Kidney (tissue), 14 donors: Measurements from ENCODE around the gene RYR2. TPM values are rescaled to one million over a fixed set of nuclear protein-coding genes. Genes with fewer than 3 reads are reported as not detected.

Experiments
- DNase-seq, 5 donors: peaks; one replicate each; pipeline ENCODE4 v3.0.0-alpha.2; 2013 to 2020
- FAIRE-seq: peaks from 2 replicates; lab custom pipeline; 2012; peaks lifted over from hg19 to GRCh38; lab: Jason Lieb, UNC
- H3K27ac ChIP-seq, 2 donors: one replicate each; pipeline ENCODE4 v1.7.0; 2013; ENCODE audit warnings: low read depth in 2 of 2, low read length in 2 of 2, inconsistent platforms in 1 of 2
- H3K27me3 ChIP-seq: one replicate; pipeline ENCODE4 v1.7.1; 2013; ENCODE audit warnings: low read length, inconsistent platforms; ENCODE audit not compliant: control insufficient read depth, insufficient read depth
- H3K36me3 ChIP-seq, 3 donors: one replicate each; pipeline versions ENCODE4 v1.7.0 to v1.7.1; 2013; ENCODE audit warnings: low read length in 3 of 3, control low read depth in 1 of 3, inconsistent platforms in 1 of 3; ENCODE audit not compliant: insufficient read depth in 3 of 3, control insufficient read depth in 2 of 3
- H3K4me1 ChIP-seq, 3 donors: one replicate each; pipeline versions ENCODE4 v1.7.0 to v1.7.1; 2013; ENCODE audit warnings: low read length in 3 of 3, inconsistent platforms in 1 of 3, low read depth in 1 of 3; ENCODE audit not compliant: control insufficient read depth in 2 of 3, insufficient read depth in 2 of 3
- H3K4me3 ChIP-seq, 3 donors: one replicate each; pipeline versions ENCODE4 v1.7.0 to v1.8.1; 2013; ENCODE audit warnings: low read length in 3 of 3, control low read depth in 1 of 3, inconsistent platforms in 1 of 3
- H3K9ac ChIP-seq, 3 donors: one replicate each; pipeline versions ENCODE4 v1.7.0 to v1.7.1; 2013; ENCODE audit warnings: low read length in 3 of 3, control low read depth in 1 of 3, inconsistent platforms in 1 of 3
- H3K9me3 ChIP-seq, 3 donors: one replicate each; pipeline versions ENCODE4 v1.7.0 to v1.7.1; 2013; ENCODE audit warnings: low read length in 3 of 3, control low read depth in 1 of 3, inconsistent platforms in 1 of 3; ENCODE audit not compliant: control insufficient read depth in 2 of 3, insufficient read depth in 1 of 3
- intact Hi-C: fragments of 100-400 bp; cut with DNase I; formaldehyde crosslinking; loops from one replicate; pipeline ENCODE4 v1.11.1; 2022
- polyA plus RNA-seq: library from polyadenylated mRNA; stranded (reverse); fragments of 350-450 nt; fragmentation: Illumina TruSeq; extraction: RNeasy Lipid Tissue Mini Kit (QIAGEN cat#74804); gene quantifications from one replicate; pipeline ENCODE4 v1.2.3, GENCODE V29; 2014; ENCODE audit warnings: low read depth, low replicate concordance; ENCODE audit not compliant: insufficient read depth
- total RNA-seq: library from RNA; stranded (reverse); fragmentation: NEBNext Ultra II Directional; extraction: Animal tissue kit (Norgen Biotek cat#: 25700); gene quantifications from one replicate; pipeline ENCODE4 v1.2.1, GENCODE V29; 2021
- TF ChIP-seq, protein P1 (sequence below): IDR thresholded peaks from 3 replicates; pipeline ENCODE4 v1.5.1; 2012; ENCODE audit warnings: mild to moderate bottlenecking, moderate library complexity, borderline replicate concordance; ENCODE audit not compliant: insufficient read depth; ENCODE audit errors: extremely low read depth
- donor health status: control.
- donor health status: control.
- donor health status: control.
- donor health status: control.
- donor health status: control.
- donor health status: DM: yes; HTN: yes; CAD: no.
- donor health status: Normal renal cell carcinoma (clear cell type).

RYR2 gene
- total and polyA plus RNA-seq, 2 donors from 2014 or later, result 0.28 to 0.60 TPM

DNA sequence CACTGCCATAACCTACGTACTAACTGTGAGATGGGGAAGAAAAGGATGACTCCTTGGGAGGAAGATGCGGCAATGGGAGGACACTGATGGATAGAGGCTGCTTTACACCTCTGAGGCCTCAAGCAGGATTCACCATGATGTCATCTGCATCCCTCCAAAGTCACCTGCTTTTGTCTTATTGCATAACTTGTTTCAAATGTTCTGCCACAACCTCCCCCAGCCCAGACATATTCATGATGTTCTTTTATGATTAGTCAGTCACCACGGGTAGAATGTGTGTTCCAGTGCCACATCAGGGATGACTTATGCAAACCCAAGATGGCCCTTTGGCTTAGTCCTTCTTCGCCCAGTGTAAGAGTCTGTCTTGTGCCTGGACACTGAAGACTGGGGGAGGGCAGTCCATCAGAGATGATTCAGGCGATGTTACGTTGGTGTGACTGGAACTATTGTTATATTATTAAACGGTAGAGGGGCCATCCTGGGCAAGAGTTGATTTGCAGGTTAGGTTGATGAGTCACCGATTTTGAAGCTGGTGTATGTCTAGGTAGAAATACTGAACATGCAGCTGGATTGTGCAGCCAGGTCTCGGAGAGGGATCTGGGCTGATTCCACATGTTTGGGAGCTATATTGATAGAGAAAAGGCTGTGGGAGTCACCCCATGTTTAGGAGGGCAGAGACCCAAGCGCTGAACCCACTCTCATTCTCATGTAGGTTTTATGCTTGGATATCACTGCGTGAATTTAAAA is 32.6 kb downstream of the RYR2 start:
- Histone ChIP-seq H3K27me3 (no peaks in the 10 kb centered on the region), H3K27ac (no peak overlapping the region), H3K9me3 (no peaks in the 10 kb centered on the region), H3K4me1 (no peaks in the 10 kb centered on the region), H3K4me3 (no peak overlapping the region), H3K9ac (no peak overlapping the region), H3K36me3 (no peaks in the 10 kb centered on the region)
- DNase-seq, result no peak
- no peak for FAIRE-seq
- TF ChIP-seq, protein P1, sequence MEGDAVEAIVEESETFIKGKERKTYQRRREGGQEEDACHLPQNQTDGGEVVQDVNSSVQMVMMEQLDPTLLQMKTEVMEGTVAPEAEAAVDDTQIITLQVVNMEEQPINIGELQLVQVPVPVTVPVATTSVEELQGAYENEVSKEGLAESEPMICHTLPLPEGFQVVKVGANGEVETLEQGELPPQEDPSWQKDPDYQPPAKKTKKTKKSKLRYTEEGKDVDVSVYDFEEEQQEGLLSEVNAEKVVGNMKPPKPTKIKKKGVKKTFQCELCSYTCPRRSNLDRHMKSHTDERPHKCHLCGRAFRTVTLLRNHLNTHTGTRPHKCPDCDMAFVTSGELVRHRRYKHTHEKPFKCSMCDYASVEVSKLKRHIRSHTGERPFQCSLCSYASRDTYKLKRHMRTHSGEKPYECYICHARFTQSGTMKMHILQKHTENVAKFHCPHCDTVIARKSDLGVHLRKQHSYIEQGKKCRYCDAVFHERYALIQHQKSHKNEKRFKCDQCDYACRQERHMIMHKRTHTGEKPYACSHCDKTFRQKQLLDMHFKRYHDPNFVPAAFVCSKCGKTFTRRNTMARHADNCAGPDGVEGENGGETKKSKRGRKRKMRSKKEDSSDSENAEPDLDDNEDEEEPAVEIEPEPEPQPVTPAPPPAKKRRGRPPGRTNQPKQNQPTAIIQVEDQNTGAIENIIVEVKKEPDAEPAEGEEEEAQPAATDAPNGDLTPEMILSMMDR, result no peak
- intact Hi-C loops, result no loop called here

DNA sequence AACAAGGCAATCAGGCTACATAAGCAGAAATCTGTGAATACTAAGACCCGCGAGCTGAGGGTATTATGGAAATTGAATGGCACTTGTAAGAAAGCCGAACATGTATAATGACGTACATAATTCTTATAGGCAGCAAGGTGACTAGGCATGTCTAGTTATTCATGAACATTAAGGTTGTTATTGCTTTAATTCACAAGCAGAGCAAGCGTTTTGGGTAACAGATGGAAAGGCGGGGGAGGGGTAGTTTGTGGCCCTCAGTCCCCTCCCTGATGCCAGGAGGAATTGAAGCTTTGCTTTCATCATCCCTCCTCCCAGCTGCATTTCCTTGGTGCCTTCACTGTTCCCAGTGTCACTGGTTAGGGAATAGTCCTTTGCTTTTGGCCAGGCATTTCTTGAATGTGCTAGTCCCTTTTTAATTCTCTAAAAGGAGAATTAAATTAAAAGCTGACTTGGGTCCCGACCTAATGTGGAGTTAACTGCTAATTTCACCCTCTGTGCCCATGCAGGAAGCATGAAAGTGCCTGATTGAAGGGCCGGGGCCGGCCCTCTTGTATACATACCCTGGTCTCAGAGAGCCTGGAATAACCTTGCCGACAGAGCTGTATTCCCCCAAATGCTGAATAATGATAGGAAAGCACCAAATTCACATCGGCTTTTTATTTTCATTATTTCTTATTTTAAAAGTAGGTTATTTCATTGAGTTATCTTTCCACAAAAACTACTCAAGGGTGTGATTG is 42.5 kb downstream of the RYR2 start:
- intact Hi-C loops, result no loop called here
- Histone ChIP-seq H3K27ac (no peak overlapping the region), H3K27me3 (no peaks in the 10 kb centered on the region), H3K36me3 (no peaks in the 10 kb centered on the region), H3K4me1 (no peaks in the 10 kb centered on the region), H3K9me3 (no peaks in the 10 kb centered on the region), H3K4me3 (no peak overlapping the region), H3K9ac (no peak overlapping the region)
- no peak for DNase-seq
- no peak for FAIRE-seq
- TF ChIP-seq, protein P1, result no peak

DNA sequence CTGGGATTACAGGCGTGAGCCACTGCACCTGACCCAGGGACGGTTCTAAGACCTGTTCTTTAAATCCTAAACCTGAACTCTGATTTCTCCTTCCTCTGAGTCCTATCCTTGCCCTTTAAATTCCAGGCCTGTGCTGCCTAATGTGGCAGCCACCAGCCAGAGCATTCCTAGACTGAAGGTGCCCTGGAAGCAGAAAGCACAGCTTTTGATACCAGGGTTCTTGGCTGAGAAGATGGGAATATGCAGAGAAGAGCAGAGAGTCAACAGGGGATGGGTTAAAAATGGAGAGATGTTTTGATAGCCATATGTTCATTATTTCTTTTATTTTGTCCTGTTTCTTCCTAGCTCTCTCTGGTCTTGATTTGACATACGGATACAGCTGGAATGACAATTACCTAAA is 49.7 kb downstream of the RYR2 start:
- Histone ChIP-seq H3K4me3 (no peak overlapping the region), H3K9ac (no peak overlapping the region), H3K9me3 (no peaks in the 10 kb centered on the region), H3K36me3 (no peaks in the 10 kb centered on the region), H3K27ac (no peak overlapping the region), H3K27me3 (no peaks in the 10 kb centered on the region), H3K4me1 (no peaks in the 10 kb centered on the region)
- DNase-seq (no peak), FAIRE-seq (no peak)
- TF ChIP-seq, protein P1, result no peak
- intact Hi-C loops, result no loop called here
